SK-N-SH (cell line): ENCODE measurements around the gene HEATR3. TPM values are rescaled to one million over a fixed set of nuclear protein-coding genes. Genes with fewer than 3 reads are reported as not detected.

Experiments
- CTCF ChIA-PET: fragments of 300-600, 350-600 bp; formaldehyde crosslinking; extraction: SDS; loops from one replicate; lab custom pipeline; 2021; lab: Yijun Ruan, JAX
- POLR2A ChIA-PET: fragments of 350-600 bp; sonication (Branson Sonifier 250); formaldehyde crosslinking; extraction: SDS; loops from one replicate; lab custom pipeline; 2020; ENCODE audit warnings: antibody characterized with exemption, inconsistent platforms; lab: Yijun Ruan, JAX
- DNase-seq: peaks from one replicate; pipeline ENCODE4 v3.0.0; 2012
- H2AFZ ChIP-seq: fragments of 200-600 bp; sonication (generic); 2 replicates; pipeline ENCODE4 v1.8.1; 2016; ENCODE audit warnings: antibody characterized with exemption, mild to moderate bottlenecking, low read depth
- H3F3A ChIP-seq: fragments of 200-600 bp; sonication (generic); replicated peaks from 2 replicates; pipeline ENCODE3; 2016; ENCODE audit warnings: antibody characterized with exemption, mild to moderate bottlenecking; ENCODE audit not compliant: insufficient read depth
- H3K27ac ChIP-seq, 2 experiments: fragments of 200-500 bp in 1 of 2; fragments of 200-600 bp in 1 of 2; sonication (Bioruptor generic) in 1 of 2; sonication (generic), shearing (Covaris generic) in 1 of 2; 2 replicates each; pipeline versions ENCODE4 v1.5.1 to v1.6.1; 2014 to 2016; ENCODE audit warnings: low read depth in 2 of 2, inconsistent platforms in 1 of 2, low read length in 1 of 2, mild to moderate bottlenecking in 1 of 2, mixed read lengths in 1 of 2
- H3K27me3 ChIP-seq: fragments of 200-600 bp; sonication (generic), shearing (Covaris generic); 2 replicates; pipeline ENCODE4 v1.6.1; 2016; ENCODE audit warnings: mixed run types; ENCODE audit not compliant: insufficient read depth
- H3K36me3 ChIP-seq, 2 experiments: fragments of 200-500 bp in 1 of 2; fragments of 200-600 bp in 1 of 2; sonication (Bioruptor generic) in 1 of 2; sonication (generic) in 1 of 2; replicated peaks in 1 of 2; 2 replicates each; pipeline versions ENCODE3 to v1.5.1; 2014 to 2016; ENCODE audit warnings: low read length in 1 of 2, mild to moderate bottlenecking in 1 of 2; ENCODE audit not compliant: insufficient read depth in 2 of 2, control insufficient read depth in 1 of 2
- H3K4me1 ChIP-seq, 2 experiments: fragments of 200-500 bp in 1 of 2; fragments of 200-600 bp in 1 of 2; sonication (Bioruptor generic) in 1 of 2; sonication (generic), shearing (Covaris generic) in 1 of 2; 2 replicates each; pipeline versions ENCODE4 v1.5.1 to v1.6.1; 2014 to 2016; ENCODE audit warnings: low read depth in 1 of 2, low read length in 1 of 2, mixed run types in 1 of 2; ENCODE audit not compliant: insufficient read depth in 2 of 2, control insufficient read depth in 1 of 2
- H3K4me2 ChIP-seq: fragments of 200-600 bp; sonication (generic), shearing (Covaris generic); 2 replicates; pipeline ENCODE4 v1.6.1; 2017; ENCODE audit warnings: mixed run types
- H3K4me3 ChIP-seq, 2 experiments: fragments of 200-500 bp in 1 of 2; fragments of 200-600 bp in 1 of 2; sonication (Bioruptor generic) in 1 of 2; sonication (generic), shearing (Covaris generic) in 1 of 2; 2 replicates each; pipeline versions ENCODE4 v1.5.1 to v1.8.1; 2014 to 2016; ENCODE audit warnings: low read depth in 2 of 2, inconsistent platforms in 1 of 2, low read length in 1 of 2, mild to moderate bottlenecking in 1 of 2, mixed read lengths in 1 of 2, moderate library complexity in 1 of 2
- H3K79me2 ChIP-seq: fragments of 200-600 bp; sonication (generic); 2 replicates; pipeline ENCODE4 v1.8.1; 2017; ENCODE audit warnings: mild to moderate bottlenecking; ENCODE audit not compliant: insufficient read depth
- H3K9ac ChIP-seq: fragments of 200-600 bp; sonication (generic); 2 replicates; pipeline ENCODE4 v1.6.1; 2017; ENCODE audit warnings: mixed run types
- H3K9me2 ChIP-seq: fragments of 200-600 bp; sonication (generic); 2 replicates; pipeline ENCODE4 v1.6.1; 2017; ENCODE audit warnings: mixed run types
- H3K9me3 ChIP-seq: fragments of 200-600 bp; sonication (generic); 2 replicates; pipeline ENCODE4 v1.6.1; 2017; ENCODE audit warnings: mixed run types, mild to moderate bottlenecking, moderate library complexity
- H4K20me1 ChIP-seq: fragments of 200-600 bp; sonication (generic); 2 replicates; pipeline ENCODE4 v1.6.1; 2017; ENCODE audit warnings: mild to moderate bottlenecking, mixed run types; ENCODE audit not compliant: insufficient read depth
- CHD2 ChIP-seq: fragments of 150-350 bp; IDR thresholded peaks from 2 replicates; pipeline ENCODE4 v1.6.1; 2018; ENCODE audit warnings: low read length; ENCODE audit not compliant: partially characterized antibody
- ELF1 ChIP-seq: IDR thresholded peaks from 2 replicates; pipeline ENCODE4 v1.4.0; 2012
- FOSL2 ChIP-seq: IDR thresholded peaks from 2 replicates; pipeline ENCODE4 v1.4.0; 2012; ENCODE audit warnings: low read depth, mild to moderate bottlenecking, moderate library complexity, borderline replicate concordance
- FOXM1 ChIP-seq: IDR thresholded peaks from 2 replicates; pipeline ENCODE4 v1.4.0; 2012; ENCODE audit warnings: low read depth, mild to moderate bottlenecking
- NRF1 ChIP-seq: IDR thresholded peaks from 2 replicates; pipeline ENCODE4 v1.6.1; 2012; ENCODE audit warnings: low read depth, mild to moderate bottlenecking, low read length
- RAD21 ChIP-seq: IDR thresholded peaks from 2 replicates; pipeline ENCODE4 v1.6.1; 2012; ENCODE audit warnings: mild to moderate bottlenecking, low read length
- RXRA ChIP-seq: IDR thresholded peaks from 2 replicates; pipeline ENCODE4 v1.4.0; 2012; ENCODE audit warnings: low read depth, mild to moderate bottlenecking, borderline replicate concordance
- TAF1 ChIP-seq: IDR thresholded peaks from 2 replicates; pipeline ENCODE4 v1.6.1; 2012; ENCODE audit warnings: low read depth, mild to moderate bottlenecking, low read length, moderate library complexity, borderline replicate concordance
- TEAD4 ChIP-seq: IDR thresholded peaks from 2 replicates; pipeline ENCODE4 v1.4.0; 2012; ENCODE audit warnings: mild to moderate bottlenecking, borderline replicate concordance; ENCODE audit not compliant: insufficient read depth
- WGBS: methylation state at CpG from one replicate; pipeline ENCODE4 v1.1.6; 2017; ENCODE audit warnings: low lambda C conversion rate; 5-methylcytosine and 5-hydroxymethylcytosine counted together
- polyA plus RNA-seq, 3 experiments: library from polyadenylated mRNA; depleted of rRNA; stranded (reverse); fragments of >200 nt; gene quantifications; 2 replicates each; pipeline ENCODE4 v1.2.3, GENCODE V29; 2012
- TF ChIP-seq, protein P1 (sequence below): fragments of 200-600 bp; sonication (generic); IDR thresholded peaks from 2 replicates; pipeline ENCODE4 v1.6.1; 2017; ENCODE audit warnings: antibody characterized with exemption, mild to moderate bottlenecking, moderate library complexity
- TF ChIP-seq, protein P2 (sequence below): fragments of 150-350 bp; IDR thresholded peaks from 2 replicates; pipeline ENCODE4 v1.6.1; 2016; ENCODE audit warnings: mild to moderate bottlenecking, low read depth, low read length

HEATR3 gene
- polyA plus RNA-seq, 1 of the 3 experiments (the other 2 are of a cell fraction) = 10.1 TPM

DNA sequence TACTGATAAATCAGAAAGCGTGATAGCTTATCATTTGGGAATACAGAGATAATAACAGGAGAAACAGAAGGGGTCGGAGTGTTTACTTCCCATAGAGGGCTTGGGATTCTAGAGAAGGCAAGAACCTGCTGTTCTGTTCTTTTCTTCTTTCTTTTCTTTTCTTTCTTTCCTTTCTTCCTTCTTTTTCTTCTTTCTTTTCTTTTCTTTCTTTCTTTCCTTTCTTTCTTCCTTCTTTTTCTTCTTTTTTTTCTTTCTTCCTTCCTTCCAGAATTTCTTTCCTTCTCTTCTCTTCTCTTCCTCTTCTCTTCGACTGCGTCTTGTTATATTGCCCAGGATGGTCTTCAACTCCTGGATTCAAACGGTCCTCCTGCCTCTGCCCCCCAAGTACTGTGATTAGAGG lies 22.4 kb upstream of the HEATR3 start (continued):
- TF ChIP-seq, protein P1, sequence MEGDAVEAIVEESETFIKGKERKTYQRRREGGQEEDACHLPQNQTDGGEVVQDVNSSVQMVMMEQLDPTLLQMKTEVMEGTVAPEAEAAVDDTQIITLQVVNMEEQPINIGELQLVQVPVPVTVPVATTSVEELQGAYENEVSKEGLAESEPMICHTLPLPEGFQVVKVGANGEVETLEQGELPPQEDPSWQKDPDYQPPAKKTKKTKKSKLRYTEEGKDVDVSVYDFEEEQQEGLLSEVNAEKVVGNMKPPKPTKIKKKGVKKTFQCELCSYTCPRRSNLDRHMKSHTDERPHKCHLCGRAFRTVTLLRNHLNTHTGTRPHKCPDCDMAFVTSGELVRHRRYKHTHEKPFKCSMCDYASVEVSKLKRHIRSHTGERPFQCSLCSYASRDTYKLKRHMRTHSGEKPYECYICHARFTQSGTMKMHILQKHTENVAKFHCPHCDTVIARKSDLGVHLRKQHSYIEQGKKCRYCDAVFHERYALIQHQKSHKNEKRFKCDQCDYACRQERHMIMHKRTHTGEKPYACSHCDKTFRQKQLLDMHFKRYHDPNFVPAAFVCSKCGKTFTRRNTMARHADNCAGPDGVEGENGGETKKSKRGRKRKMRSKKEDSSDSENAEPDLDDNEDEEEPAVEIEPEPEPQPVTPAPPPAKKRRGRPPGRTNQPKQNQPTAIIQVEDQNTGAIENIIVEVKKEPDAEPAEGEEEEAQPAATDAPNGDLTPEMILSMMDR = no peak
- no peak for TF ChIP-seq CHD2
- TF ChIP-seq FOSL2 = no peak
- TF ChIP-seq, all 33 proteins: peak for 0

DNA sequence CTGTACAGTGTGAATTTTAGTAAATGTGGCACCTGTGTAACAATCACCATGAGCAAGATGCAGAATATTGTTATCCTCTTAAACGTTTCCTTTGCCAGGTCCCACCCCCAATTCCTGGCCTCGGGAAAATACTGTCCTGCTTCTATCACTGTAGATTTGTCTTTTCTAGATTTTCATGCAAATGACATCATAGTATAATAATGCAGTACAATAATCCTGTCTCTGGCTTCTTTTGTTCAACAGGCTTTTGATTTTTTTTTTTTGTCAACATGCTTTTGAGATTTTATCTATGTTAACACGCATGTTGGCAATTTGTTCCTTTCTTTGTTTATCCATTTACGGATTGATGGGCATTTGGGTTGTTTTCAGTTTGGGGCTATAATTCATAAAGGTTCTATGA lies 20.4 kb upstream of the HEATR3 start:
- WGBS = 51% methylated on average over 4 of the region's 4 CpGs
- no peak overlapping the region for H3K9ac ChIP-seq
- H4K20me1 ChIP-seq = no peaks in the 10 kb centered on the region
- no peaks in the 10 kb centered on the region for H3K9me2 ChIP-seq
- no peaks in the 10 kb centered on the region for H3K9me3 ChIP-seq
- no peak overlapping the region for H2AFZ ChIP-seq
- H3K36me3 ChIP-seq = no peaks in the 10 kb centered on the region
- CTCF ChIA-PET = interaction anchor here (2.1 kb wide), 1 partner anchor 20 kb away, joined by 11 read pairs; the partner anchor contains the start of gene CNEP1R1
- H3K27me3 ChIP-seq = no peaks in the 10 kb centered on the region
- H3K27ac ChIP-seq = no peak overlapping the region
- no peak for DNase-seq
- no peak overlapping the region for H3K4me3 ChIP-seq
- H3K79me2 ChIP-seq = no peaks in the 10 kb centered on the region
- TF ChIP-seq TEAD4 = no peak
- no peak for TF ChIP-seq FOXM1
- no peak for TF ChIP-seq RAD21
- TF ChIP-seq, protein P2, sequence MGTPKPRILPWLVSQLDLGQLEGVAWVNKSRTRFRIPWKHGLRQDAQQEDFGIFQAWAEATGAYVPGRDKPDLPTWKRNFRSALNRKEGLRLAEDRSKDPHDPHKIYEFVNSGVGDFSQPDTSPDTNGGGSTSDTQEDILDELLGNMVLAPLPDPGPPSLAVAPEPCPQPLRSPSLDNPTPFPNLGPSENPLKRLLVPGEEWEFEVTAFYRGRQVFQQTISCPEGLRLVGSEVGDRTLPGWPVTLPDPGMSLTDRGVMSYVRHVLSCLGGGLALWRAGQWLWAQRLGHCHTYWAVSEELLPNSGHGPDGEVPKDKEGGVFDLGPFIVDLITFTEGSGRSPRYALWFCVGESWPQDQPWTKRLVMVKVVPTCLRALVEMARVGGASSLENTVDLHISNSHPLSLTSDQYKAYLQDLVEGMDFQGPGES = no peak
- TF ChIP-seq, protein P1 = no peak
- TF ChIP-seq RXRA = no peak
- no peak for TF ChIP-seq ELF1
- no peak for TF ChIP-seq TAF1
- TF ChIP-seq NRF1 = no peak
- H3K4me2 ChIP-seq = no peak overlapping the region
- peaks cover 0 to 2% of the 10 kb centered on the region in 2 experiments; a peak in 1 of 4 replicates for H3K4me1 ChIP-seq
- POLR2A ChIA-PET = no interaction called here
- no peaks in the 10 kb centered on the region for H3F3A ChIP-seq

DNA sequence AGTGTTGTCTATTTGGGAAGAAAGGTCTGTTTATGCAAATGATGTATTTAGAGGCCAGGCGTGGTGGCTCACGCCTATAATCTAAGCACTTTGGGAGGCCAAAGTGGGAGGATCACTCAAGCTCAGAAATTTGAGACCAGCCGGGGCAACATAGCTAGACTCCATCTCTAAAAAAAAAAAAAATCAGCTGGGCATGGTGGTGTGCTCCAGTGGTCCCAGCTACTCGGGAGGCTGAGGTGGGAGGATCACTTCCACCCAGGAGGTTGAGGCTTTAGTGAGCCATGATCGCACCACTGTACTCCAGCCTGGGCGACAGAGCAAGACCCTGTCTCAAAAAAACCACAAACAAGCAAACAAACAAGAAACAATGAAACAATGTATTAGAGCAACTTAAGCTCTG lies 18.9 kb upstream of the HEATR3 start:
- POLR2A ChIA-PET = no interaction called here
- no peaks in the 10 kb centered on the region for H3F3A ChIP-seq
- H3K9me3 ChIP-seq = no peaks in the 10 kb centered on the region
- H4K20me1 ChIP-seq = no peaks in the 10 kb centered on the region
- no peaks in the 10 kb centered on the region for H3K27me3 ChIP-seq
- TF ChIP-seq RXRA = no peak
- no peaks in the 10 kb centered on the region for H3K9me2 ChIP-seq
- CTCF ChIA-PET = interaction anchor here (2.1 kb wide), 1 partner anchor 22 kb away, joined by 11 read pairs; the partner anchor contains the start of gene CNEP1R1
- H2AFZ ChIP-seq = no peak overlapping the region
- 79% methylated on average over 6 of the region's 6 CpGs for WGBS
- H3K27ac ChIP-seq = no peak overlapping the region
- H3K4me1 ChIP-seq = no peaks in the 10 kb centered on the region
- H3K36me3 ChIP-seq = no peaks in the 10 kb centered on the region
- H3K79me2 ChIP-seq = no peaks in the 10 kb centered on the region
- no peak overlapping the region for H3K9ac ChIP-seq
- no peak for DNase-seq
- no peak overlapping the region for H3K4me3 ChIP-seq
- H3K4me2 ChIP-seq = no peak overlapping the region
